ENCODE measurements around the gene FBXO2. TPM values are rescaled to one million over a fixed set of nuclear protein-coding genes. Genes with fewer than 3 reads are reported as not detected.

The FBXO2 gene
- total and polyA plus RNA-seq, 10 of the 15 experiments (the other 5 are each of a cell fraction or from before 2014, with no cell fraction given): 0.06 to 0.41 (median 0.18) TPM; not detected in 4

DNA sequence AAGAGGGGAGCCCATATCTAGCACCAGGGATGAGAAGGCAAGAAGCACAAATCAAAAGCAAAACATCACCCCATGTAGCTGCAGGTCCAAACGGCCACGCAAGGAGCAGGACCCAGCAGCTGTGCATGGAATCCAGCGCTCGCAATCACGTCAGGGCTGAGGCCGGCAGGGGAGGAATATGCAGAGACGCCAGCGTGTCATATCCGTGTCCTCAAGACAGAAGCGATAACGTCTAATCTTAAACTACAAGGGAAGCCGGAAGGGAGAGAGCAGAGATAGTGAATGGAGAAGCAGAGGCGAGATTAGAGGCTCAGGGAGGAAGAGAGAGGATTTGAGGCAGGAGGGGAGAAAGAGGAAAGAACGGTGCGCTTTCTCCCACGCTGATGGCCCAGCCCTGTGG lies 39.1 kb downstream of the FBXO2 start:
- FAIRE-seq (no peak), DNase-seq (ENCODE audit: low read depth, low spot score) (no peak), ATAC-seq (no peak)
- in situ Hi-C loops (cut with MboI) (no loop called here), intact Hi-C loops (cut with micrococcal nuclease; ENCODE audit: unreplicated experiment) (no loop called here)
- no peaks in the 10 kb centered on the region for H3K79me2 ChIP-seq (ENCODE audit: control insufficient read depth, insufficient read depth, low read length)
- CTCF ChIA-PET: no interaction called here
- WGBS (ENCODE audit: insufficient coverage, insufficient replicate concordance, low lambda C conversion rate, missing lambda C conversion rate): 50% methylated on average over 16 of the region's 16 CpGs
- H3K9me3 ChIP-seq (replicated peaks; ENCODE audit: control insufficient read depth, insufficient read depth, low read length): no peaks in the 10 kb centered on the region
- RAD21 ChIA-PET (ENCODE audit: unreplicated experiment): no interaction called here
- no peaks in the 10 kb centered on the region for H3K4me1 ChIP-seq (ENCODE audit: control insufficient read depth, insufficient read depth, low read length)
- H2AFZ ChIP-seq (ENCODE audit: control insufficient read depth, low read depth, low read length): no peak overlapping the region
- no peak overlapping the region for H3K27ac ChIP-seq (ENCODE audit: control insufficient read depth, insufficient read depth)
- no peaks in the 10 kb centered on the region for H4K20me1 ChIP-seq (ENCODE audit: control insufficient read depth, insufficient read depth)
- no peak overlapping the region for H3K9ac ChIP-seq (ENCODE audit: control insufficient read depth, insufficient read depth, low read length)
- SMC1A ChIA-PET (ENCODE audit: uncharacterized antibody, unreplicated experiment): no interaction called here
- no TSS peak for BruUV-seq (replicated peaks)
- POLR2A ChIA-PET: no interaction called here
- no peak overlapping the region for H3K4me3 ChIP-seq
- no peak overlapping the region for H3K4me2 ChIP-seq (ENCODE audit: control insufficient read depth, insufficient read depth)
- no peaks in the 10 kb centered on the region; a peak in 1 of 4 replicates for H3K27me3 ChIP-seq (replicated peaks in 1 of 2; ENCODE audit: control insufficient read depth in 2 of 2, insufficient read depth in 2 of 2, low read length in 1 of 2)
- H3K36me3 ChIP-seq (ENCODE audit: control insufficient read depth in 2 of 2, insufficient read depth in 2 of 2, low read length in 1 of 2): no peaks in the 10 kb centered on the region
- TF ChIP-seq, protein P1, sequence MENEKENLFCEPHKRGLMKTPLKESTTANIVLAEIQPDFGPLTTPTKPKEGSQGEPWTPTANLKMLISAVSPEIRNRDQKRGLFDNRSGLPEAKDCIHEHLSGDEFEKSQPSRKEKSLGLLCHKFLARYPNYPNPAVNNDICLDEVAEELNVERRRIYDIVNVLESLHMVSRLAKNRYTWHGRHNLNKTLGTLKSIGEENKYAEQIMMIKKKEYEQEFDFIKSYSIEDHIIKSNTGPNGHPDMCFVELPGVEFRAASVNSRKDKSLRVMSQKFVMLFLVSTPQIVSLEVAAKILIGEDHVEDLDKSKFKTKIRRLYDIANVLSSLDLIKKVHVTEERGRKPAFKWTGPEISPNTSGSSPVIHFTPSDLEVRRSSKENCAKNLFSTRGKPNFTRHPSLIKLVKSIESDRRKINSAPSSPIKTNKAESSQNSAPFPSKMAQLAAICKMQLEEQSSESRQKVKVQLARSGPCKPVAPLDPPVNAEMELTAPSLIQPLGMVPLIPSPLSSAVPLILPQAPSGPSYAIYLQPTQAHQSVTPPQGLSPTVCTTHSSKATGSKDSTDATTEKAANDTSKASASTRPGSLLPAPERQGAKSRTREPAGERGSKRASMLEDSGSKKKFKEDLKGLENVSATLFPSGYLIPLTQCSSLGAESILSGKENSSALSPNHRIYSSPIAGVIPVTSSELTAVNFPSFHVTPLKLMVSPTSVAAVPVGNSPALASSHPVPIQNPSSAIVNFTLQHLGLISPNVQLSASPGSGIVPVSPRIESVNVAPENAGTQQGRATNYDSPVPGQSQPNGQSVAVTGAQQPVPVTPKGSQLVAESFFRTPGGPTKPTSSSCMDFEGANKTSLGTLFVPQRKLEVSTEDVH (IDR thresholded peaks at IDR 0.05; ENCODE audit: low read depth, partially characterized antibody): no peak
- TF ChIP-seq NFIC (IDR thresholded peaks at IDR 0.05; ENCODE audit: low read depth, low read length) (no peak), MYC (IDR thresholded peaks at IDR 0.05; ENCODE audit: insufficient read depth, insufficient read length, insufficient replicate concordance, low read length, severe bottlenecking) (no peak), CREM (IDR thresholded peaks at IDR 0.05; ENCODE audit: low read depth) (no peak), SMARCA5 (IDR thresholded peaks at IDR 0.05) (no peak), MTA2 (IDR thresholded peaks at IDR 0.05; ENCODE audit: low read depth) (no peak)
- TF ChIP-seq, protein P2, sequence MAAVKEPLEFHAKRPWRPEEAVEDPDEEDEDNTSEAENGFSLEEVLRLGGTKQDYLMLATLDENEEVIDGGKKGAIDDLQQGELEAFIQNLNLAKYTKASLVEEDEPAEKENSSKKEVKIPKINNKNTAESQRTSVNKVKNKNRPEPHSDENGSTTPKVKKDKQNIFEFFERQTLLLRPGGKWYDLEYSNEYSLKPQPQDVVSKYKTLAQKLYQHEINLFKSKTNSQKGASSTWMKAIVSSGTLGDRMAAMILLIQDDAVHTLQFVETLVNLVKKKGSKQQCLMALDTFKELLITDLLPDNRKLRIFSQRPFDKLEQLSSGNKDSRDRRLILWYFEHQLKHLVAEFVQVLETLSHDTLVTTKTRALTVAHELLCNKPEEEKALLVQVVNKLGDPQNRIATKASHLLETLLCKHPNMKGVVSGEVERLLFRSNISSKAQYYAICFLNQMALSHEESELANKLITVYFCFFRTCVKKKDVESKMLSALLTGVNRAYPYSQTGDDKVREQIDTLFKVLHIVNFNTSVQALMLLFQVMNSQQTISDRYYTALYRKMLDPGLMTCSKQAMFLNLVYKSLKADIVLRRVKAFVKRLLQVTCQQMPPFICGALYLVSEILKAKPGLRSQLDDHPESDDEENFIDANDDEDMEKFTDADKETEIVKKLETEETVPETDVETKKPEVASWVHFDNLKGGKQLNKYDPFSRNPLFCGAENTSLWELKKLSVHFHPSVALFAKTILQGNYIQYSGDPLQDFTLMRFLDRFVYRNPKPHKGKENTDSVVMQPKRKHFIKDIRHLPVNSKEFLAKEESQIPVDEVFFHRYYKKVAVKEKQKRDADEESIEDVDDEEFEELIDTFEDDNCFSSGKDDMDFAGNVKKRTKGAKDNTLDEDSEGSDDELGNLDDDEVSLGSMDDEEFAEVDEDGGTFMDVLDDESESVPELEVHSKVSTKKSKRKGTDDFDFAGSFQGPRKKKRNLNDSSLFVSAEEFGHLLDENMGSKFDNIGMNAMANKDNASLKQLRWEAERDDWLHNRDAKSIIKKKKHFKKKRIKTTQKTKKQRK (IDR thresholded peaks at IDR 0.05; ENCODE audit: low read depth, low read length): no peak
- TF ChIP-seq, protein P3, sequence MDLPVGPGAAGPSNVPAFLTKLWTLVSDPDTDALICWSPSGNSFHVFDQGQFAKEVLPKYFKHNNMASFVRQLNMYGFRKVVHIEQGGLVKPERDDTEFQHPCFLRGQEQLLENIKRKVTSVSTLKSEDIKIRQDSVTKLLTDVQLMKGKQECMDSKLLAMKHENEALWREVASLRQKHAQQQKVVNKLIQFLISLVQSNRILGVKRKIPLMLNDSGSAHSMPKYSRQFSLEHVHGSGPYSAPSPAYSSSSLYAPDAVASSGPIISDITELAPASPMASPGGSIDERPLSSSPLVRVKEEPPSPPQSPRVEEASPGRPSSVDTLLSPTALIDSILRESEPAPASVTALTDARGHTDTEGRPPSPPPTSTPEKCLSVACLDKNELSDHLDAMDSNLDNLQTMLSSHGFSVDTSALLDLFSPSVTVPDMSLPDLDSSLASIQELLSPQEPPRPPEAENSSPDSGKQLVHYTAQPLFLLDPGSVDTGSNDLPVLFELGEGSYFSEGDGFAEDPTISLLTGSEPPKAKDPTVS (IDR thresholded peaks at IDR 0.05; ENCODE audit: low read depth, low read length): no peak
- TF ChIP-seq, protein P4, sequence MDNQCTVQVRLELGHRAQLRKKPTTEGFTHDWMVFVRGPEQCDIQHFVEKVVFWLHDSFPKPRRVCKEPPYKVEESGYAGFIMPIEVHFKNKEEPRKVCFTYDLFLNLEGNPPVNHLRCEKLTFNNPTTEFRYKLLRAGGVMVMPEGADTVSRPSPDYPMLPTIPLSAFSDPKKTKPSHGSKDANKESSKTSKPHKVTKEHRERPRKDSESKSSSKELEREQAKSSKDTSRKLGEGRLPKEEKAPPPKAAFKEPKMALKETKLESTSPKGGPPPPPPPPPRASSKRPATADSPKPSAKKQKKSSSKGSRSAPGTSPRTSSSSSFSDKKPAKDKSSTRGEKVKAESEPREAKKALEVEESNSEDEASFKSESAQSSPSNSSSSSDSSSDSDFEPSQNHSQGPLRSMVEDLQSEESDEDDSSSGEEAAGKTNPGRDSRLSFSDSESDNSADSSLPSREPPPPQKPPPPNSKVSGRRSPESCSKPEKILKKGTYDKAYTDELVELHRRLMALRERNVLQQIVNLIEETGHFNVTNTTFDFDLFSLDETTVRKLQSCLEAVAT (IDR thresholded peaks at IDR 0.05): no peak
- TF ChIP-seq, protein P5, sequence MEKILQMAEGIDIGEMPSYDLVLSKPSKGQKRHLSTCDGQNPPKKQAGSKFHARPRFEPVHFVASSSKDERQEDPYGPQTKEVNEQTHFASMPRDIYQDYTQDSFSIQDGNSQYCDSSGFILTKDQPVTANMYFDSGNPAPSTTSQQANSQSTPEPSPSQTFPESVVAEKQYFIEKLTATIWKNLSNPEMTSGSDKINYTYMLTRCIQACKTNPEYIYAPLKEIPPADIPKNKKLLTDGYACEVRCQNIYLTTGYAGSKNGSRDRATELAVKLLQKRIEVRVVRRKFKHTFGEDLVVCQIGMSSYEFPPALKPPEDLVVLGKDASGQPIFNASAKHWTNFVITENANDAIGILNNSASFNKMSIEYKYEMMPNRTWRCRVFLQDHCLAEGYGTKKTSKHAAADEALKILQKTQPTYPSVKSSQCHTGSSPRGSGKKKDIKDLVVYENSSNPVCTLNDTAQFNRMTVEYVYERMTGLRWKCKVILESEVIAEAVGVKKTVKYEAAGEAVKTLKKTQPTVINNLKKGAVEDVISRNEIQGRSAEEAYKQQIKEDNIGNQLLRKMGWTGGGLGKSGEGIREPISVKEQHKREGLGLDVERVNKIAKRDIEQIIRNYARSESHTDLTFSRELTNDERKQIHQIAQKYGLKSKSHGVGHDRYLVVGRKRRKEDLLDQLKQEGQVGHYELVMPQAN (conservative IDR thresholded peaks at IDR 0.05): no peak

All from GM12878 (cell line).